Suprapubic skin (tissue), 4 donors: ENCODE results near the gene SULT2B1.

Experiments used
- CTCF ChIP-seq, 2 donors: fragments of 200-600 bp in 1 of 2; fragments of 450-650 bp in 1 of 2; sonication (generic) in 1 of 2; IDR thresholded peaks; one replicate each; pipeline ENCODE4 v1.5.1; 2016 to 2019; ENCODE audit warnings: antibody characterized with exemption in 2 of 2, mild to moderate bottlenecking in 1 of 2, moderate library complexity in 1 of 2
- POLR2A ChIP-seq, 2 donors: fragments of 450-650 bp; IDR thresholded peaks; one replicate each; pipeline ENCODE4 v1.6.1; 2017; ENCODE audit warnings: antibody characterized with exemption in 2 of 2, mild to moderate bottlenecking in 2 of 2, moderate library complexity in 2 of 2
- POLR2AphosphoS5 ChIP-seq, 3 donors: sonication (generic); formaldehyde crosslinking; IDR thresholded peaks; one replicate each; pipeline ENCODE4 v1.6.1; 2017; ENCODE audit warnings: antibody characterized with exemption in 3 of 3

DNA sequence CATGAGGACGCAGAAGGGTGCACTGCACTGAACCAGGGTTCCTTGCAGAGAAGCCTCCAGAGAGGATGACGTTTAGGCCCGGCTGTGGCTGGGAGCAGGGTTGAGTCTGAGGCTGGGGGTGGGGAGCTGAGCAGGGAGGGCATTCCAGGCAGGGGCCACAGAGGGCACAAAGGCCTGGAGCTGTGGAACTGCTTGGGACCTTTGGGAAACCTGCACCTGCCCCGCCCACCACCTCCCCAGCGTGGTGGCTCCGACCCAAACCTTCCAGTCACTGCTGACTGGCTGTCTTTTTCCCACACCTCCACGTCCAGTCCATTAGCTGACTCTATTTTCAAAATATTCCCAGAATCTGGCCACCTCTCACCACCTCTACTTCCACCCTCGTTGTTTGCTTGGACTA is 35.4 kb upstream of the SULT2B1 start:
- TF ChIP-seq POLR2A (IDR thresholded peaks at IDR 0.05), result no peak
- TF ChIP-seq CTCF (IDR thresholded peaks at IDR 0.05), result no peak
- TF ChIP-seq POLR2AphosphoS5 (IDR thresholded peaks at IDR 0.05), result no peak
